Hepatocyte (in vitro differentiated cells): ENCODE measurements around the gene DPEP1.
"Not testable (repeated sequence)": the region's sequence is repeated elsewhere in the genome, so short reads cannot be mapped to it uniquely, and the experiment has no call there.

Source experiments
- CTCF ChIP-seq: fragments of 200-600 bp; sonication (generic); IDR thresholded peaks from 2 replicates; pipeline ENCODE4 v1.5.1; 2016; ENCODE audit warnings: antibody characterized with exemption, mild to moderate bottlenecking; ENCODE audit not compliant: poor library complexity
- EZH2 ChIP-seq: fragments of 200-600 bp; sonication (generic); IDR thresholded peaks from 2 replicates; pipeline ENCODE4 v1.6.1; 2016; ENCODE audit warnings: antibody characterized with exemption, mild to moderate bottlenecking, borderline replicate concordance
- EZH2phosphoT487 ChIP-seq: fragments of 200-600 bp; sonication (generic); IDR thresholded peaks from one replicate; pipeline ENCODE4 v1.6.1; 2018; ENCODE audit warnings: antibody characterized with exemption, mild to moderate bottlenecking, low read depth, moderate library complexity; ENCODE audit not compliant: unreplicated experiment, severe bottlenecking

- TF ChIP-seq CTCF, EZH2phosphoT487, EZH2: not testable (repeated sequence)
Measured at GRCh38 chr16:89587676-89588075, 25.8 kb upstream of the DPEP1 start.
